ENCODE results near the gene ULBP3.
"Not testable (repeated sequence)": the region's sequence is repeated elsewhere in the genome, so short reads cannot be mapped to it uniquely, and the experiment has no call there.

Gene ULBP3

DNA sequence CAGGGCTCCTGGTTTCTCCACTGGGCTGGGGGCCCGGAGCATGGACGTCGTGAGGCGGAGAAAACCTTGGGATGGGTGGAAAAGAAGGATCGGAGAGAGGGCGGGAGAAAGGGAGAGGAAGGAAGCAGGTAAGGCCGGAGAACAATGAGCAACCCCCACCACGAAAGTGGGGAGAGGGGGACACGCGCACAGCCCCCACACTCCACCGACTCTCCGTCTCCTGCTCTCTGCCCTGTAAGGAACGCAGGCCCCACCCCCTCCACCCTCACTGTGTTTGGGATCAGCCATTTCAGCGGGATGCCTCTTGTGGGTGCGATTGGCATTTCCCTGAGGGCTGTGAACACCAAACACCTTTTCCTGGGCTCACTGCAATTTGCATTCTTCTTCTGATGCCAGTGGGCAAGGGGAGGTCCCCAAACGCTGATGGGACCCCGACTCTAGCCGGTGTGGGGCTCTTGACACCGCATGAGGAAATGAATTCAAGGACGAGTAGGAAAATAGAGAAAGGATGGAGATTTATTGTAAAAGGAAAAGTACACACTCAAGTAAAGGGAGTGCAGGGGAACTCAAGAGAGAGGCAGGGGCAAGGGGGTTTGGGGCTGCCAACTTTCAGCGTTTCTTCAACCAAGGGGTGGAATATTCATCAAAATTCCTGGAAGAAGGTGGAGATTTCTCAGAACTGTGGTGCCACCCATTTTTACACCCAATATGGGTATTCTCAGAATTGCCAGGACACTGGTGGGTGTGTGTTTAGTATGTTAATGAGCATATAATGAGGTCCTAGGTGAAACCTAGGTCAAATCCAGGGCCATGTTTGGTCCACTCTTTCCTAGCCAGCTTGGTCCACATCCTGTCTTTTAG is 30.5 kb downstream of the ULBP3 start:
- peak in 1 of 2 experiments; percentile 17 for DNase-seq

DNA sequence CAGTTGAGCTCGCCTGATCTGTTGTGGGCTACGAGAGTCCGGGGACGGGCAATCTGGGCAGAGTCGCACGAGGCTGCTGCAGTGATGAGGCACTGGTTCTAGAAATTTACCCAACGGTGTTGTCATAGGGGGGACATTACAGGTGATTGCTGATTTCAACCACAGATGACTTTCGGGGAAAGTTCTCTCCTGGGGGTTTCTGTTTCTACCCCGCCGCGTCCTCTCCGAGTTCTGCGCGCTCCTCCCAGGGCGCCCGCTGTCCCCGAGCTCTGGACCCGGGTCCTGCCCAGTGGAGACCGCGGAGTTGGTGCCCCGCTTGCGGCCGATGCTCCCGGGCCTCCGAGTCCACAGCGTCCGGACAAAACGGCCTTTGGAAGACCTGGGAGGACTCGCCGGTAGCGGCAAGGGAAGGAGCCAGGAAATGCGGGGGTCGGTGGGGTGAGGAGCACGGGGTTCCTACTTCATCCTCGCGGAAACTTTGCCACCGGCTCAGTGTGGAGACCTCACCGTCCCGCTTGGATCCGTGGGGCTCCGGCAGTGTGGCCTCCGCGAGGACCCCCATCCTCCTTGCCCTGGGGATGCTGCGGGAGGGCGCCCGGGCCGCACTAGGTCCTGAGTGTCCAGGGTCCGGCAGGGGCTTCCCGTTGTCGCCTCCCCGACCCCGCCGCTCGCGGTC is 31.3 kb downstream of the ULBP3 start:
- no peak for DNase-seq

DNA sequence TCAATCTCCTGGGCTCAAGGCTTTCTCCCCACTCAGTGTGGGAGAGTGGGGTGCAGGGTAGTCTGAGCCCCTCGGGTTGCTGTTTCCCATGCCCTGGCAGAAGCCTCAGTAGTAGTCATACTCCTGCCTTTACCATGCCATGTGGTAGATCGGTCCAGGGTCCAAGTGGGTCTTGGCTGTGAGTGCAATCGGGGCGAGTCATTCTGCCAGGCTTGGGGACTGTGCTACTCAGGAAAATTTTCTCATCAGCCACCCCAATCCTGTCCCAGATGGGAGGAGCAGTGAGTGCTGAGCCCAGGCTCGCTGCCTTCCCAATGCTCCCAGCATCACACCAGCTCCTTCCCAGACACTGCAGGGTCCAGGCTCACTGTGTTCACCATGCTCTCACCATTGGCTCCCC is 32.8 kb downstream of the ULBP3 start:
- no peak for DNase-seq

DNA sequence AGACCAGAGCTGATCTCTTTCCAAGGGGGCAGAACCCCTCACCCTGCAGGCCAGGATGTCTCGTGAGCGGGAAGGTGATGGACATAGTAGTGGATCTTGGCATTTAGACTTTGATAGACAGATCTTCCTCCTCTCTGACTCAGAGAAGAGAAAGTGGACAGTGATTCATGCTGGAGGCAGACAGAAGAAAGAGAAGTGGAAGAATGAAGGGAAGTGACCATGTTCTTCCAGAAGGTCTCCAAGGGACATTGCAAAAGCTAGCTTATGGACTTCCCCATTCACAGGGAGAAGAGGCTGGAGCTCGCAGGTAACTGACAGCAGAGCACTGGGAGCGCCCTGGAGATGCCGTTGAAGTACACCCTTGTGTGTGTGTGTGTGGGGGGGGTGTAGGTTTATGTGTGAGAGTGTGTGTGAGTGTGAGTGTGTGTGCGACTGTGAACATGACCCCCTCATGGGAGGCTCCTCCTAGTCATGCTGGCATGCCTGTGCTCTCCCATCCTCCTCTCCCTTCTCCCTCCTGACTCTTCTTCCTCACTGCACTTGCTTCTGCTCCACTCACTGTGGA is 35.6 kb downstream of the ULBP3 start:
- no peak for DNase-seq

DNA sequence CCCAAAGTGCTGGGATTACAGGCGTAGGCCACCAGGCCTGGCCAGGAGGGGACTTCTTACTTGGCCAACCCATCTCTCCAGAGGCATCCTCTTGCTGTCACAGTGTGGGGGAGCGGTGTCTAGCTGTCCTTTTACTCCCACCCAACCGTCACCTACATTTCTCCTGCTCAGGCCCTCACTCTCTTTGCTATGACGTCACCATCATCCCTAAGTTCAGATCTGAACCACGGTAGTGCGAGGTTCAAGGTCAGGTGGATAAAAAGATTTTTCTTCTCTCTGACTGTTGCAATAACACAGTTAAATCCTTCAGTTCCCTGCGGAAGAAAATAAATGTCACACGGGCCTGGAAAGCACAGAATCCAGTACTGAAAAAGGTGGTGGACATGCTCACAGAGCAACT is 36.3 kb downstream of the ULBP3 start:
- no peak for DNase-seq

DNA sequence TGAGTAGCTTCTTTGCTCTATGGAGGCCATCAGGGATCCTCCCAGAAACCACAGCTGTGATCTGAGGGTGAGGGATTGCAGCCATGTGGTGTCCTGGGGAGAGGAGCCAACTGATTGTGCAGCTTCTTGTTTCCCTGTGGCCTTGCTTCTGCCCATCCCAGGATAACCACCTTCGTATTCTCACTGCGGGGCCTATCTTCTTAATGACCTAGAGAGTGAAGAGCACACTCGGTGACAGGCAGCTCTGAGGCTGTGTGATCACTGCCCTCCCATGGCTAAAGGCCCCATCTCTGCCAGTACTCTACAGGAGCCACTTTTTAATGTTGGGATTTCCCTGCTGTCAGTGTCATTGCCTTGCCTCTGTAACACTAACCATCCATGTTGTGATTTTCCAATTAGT is 38.3 kb downstream of the ULBP3 start:
- DNase-seq, result no peak

DNA sequence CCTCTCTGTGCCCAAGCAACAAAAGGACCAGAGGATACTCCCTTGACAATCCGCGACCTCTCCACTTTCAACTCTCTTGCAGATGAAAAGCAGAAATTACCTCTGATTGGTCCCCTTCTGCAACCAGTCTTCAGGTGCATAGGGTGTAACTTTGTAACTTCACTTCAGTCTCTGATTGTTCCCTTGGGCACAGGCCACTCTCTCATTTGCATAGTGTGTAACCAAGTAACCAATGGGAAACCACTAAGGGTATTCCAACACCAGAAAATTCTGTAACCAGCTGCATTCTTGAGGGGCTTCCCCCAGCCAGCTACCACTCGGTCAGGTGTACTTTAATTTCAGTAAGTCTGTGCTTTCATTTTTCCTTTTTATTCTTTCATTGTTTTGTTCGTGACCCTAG is 39.2 kb downstream of the ULBP3 start:
- no peak for DNase-seq

DNA sequence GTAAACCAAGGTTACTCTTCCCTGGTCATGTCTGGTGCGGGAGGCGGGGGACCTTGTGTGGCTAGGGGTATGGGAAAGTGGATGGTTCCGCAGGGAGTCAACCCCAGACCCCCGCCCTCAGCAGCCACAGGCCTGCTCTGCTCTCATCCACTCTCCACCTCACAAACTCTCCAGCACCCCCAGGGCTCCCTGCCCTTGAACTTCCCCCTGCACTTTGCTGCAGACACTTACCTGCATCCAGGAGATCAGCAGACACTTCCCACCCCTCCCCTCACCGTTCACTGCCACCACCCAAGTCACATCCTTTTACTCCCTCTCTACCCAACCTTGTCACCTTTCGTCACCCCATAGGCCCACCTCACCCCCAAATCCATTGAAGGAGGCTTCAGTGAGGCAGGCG is 39.6 kb downstream of the ULBP3 start:
- no peak for DNase-seq

DNA sequence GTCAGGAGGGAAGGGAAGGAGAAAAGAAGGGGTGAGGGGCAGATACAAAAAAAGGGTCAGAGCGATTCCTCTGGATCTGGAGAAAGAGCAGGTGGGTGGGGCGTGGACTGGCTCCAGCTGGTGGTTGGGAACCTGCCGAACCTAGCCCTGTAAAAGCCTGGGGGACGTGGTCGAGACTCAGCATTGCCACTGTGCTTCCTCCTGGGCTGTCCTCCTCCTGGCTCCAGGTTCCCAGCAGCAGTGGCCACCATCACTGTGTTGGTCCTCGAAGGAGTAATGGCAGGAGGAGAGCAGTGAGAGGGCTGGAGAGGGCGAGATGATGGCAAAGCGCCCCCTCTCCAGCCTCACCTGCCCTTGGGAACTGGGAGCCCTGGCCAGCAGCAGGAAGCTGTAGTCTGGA is 40.1 kb downstream of the ULBP3 start:
- peak in 1 of 2 experiments; percentile 37 for DNase-seq

DNA sequence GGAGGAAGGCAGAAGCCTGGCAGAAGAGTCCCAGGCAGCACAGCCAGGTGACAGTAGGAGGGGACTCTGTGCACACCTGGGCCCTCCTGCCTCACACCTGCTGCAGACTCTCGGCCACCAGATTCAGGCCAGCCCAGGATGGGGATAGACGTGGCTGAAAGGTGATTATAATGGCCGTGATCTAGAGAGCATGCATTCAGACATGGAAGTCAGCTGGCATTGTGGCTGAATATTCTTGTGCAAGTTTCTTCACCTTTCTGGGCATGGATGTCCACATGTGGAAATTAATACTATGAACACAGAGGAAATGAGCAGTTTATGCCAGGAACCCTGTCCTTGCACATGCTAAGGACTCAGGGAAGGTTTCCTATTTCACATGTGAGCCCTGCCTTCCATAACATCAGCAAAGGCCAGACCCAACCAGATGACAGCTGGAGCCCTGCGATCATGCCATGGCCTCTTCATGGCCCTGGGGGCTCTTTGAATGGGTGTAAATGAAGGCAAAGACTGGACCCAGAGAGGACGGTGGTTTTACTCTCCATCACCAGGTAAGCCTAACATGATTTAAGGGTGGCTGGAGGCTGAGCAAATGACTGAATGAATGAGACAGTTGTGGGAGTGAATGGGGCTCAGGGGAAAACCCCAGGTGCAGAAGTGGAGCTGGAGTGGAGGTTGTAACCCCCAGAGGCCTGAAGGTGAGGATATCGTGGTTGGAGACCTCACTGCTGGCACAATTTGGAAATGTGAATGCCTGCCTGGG is 40.9 kb downstream of the ULBP3 start:
- no peak for DNase-seq

DNA sequence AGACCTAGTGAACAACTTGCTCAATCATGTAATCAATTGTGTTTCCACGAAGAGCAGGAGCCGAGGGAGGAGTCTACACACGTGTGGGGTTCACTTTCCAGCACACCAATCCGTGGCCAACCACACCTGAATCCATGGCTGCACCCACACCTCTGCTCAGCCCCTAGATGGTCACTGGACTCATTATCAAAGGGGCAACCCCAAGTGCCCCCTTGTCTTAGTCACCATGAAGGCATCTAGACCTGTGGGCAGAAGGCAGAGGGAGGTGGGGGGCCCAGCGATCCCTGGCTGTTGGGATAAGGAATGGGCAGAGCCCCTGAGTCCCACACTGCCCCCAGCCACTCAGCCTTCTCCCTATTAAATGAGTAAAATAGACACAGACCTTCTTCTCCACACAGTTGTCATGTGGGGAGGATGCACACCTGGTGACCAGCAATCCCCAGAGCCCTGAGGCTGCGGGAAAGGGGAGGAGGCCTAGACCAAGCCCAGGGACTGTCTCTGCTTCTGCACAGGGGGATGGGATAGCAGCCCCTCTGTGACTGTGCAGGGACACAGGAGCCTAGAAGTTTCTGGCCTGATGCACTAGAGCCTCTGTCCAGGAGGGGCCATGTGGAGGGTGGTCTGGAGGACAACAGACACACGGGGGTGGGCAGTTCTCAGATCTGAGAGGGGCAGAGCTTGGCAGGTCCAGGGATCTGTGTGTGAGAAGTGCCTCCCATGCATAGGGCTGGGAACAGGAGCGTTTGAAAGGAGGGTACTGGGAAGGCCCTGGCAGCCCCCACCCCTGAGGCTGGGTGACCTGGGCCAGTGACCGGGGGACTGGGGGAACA is 41.7 kb downstream of the ULBP3 start:
- no peak for DNase-seq

DNA sequence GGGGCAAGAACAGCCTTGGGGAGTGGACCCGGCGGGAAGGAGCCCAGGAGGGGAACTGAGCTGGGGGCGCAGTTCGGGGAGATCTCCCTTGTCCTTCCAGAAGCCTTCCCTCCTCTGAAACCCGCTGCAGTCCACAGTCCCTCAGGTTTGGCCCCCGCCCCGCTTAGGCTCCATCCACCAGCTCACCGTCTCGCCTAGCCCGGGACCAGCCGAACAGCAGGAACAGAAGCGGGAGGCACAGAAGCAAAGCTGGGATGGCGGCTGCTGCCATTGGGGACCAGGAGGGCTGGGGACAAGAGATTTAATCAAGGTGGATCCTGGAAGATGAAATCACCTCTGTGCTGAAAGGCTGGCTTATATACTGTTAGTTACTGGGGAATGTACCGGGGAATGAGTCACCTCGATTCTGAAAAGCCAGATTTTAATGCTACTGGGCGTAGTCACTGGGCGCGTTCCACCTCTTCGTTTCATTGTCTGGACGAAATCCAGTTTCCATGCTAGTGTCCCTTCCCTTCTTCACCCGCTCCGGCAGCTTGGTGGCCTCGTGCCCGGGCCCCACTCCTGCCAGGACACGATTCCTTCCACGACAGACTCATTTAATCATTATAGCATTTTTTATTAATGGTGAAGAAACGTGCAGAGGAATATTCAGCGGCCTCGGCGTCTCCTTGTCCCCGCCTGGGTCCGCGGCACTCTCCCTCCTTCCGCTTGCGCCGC is 43.6 kb downstream of the ULBP3 start, which contains the start of gene RAET1L:
TSS of gene RAET1L (minus strand) at position 332 of the 717 bp plus-strand sequence. CDS start at position 271, 61 bp downstream.
- no peak for DNase-seq

DNA sequence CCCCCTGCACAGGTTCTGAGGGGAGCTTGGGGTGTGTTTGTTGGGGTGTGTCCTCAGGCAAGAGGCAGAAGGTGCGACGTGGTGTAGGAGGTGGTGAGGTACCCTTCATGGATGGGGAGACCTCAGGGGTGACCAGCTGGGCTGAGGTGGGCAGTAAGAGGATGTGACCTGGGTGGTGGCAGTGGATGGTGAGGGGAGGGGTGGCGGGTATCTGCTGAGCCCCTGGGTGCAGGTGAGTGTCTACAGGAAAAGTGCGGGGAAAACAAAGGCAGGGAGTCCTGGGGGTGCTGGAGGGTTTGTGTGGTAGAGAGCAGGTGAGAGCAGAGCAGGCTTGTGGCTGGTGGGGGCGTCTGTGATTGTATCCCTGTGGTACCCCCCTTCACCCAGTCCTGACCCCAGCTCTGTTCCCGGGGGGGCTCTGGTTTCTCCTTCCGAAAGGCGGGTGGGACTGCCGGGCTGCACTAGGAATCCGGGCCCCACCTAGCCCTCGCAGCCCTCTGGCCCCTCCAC is 44.2 kb downstream of the ULBP3 start:
- DNase-seq, result no peak

DNA sequence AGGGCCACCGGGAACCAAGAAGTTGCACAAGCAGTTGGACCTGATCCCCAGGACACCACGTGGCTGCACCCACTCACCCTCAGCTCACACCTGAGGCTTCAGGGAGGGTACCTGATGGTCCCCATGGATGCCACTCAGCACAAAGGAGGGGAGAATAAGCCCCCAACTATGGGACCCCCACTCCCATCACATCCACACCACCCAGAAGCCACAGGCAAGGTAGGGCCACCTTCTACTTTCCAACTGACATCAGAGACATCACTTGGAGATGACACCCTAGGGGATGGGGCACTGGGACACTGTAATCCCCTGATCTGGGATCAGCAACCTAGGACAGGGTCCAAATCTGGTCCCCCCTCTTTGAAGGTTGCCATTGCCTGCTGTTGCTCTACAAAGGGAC is 44.9 kb downstream of the ULBP3 start:
- not testable (repeated sequence) for DNase-seq

DNA sequence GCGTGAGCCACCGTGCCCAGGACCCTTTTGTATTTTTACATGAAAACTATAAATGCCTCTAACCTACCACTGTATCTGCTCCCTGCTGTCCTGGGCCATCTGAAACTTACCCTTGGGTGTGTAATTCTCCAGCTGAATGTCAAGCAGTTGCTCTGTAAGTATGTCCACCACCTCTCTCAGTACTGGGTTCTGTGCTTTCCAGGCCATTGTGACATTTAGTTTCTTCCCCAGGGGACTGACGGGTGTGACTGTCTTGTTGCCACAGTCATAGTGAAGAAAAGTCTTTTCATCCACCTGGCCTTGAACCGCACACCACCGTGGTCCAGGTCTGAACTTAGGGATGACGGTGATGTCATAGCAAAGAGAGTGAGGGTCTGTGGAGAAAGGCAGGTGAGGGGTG is 47.1 kb downstream of the ULBP3 start:
- DNase-seq, result not testable (repeated sequence)

DNA sequence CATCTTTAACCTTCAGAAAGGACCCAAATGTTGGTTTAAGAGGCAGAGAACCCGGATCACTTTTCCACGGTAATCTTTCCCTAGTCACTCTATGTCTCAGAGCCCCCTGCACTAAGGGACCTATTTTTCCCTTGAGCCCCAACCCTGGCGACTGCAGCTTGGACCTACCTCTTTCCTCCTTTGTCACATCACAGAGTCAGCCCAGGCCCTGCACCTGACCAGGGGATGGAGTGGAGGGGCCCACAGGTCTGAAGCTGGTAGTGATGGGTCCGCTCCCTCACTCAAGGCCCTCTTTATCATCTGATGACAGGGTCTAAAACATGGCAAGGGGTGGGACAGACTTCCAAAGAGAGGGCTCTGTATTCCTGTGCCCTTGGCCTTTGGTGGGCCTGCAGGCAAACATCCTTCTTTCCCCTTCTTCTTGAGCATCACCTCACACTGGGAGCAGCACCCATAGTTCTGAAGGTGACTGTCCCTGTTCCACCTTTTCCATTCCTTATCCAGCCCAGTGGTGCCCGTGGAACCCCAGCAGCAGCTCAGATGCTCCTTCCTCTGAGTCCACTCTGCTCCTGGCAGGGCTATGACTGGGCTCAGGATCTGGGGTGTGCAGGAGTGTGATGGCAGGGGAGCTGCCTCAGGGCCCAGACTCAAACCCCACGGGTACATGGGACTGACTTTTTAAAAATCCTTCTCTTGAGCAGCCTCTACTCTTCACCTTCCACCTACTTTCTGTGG is 49.9 kb downstream of the ULBP3 start:
- no peak for DNase-seq

DNA sequence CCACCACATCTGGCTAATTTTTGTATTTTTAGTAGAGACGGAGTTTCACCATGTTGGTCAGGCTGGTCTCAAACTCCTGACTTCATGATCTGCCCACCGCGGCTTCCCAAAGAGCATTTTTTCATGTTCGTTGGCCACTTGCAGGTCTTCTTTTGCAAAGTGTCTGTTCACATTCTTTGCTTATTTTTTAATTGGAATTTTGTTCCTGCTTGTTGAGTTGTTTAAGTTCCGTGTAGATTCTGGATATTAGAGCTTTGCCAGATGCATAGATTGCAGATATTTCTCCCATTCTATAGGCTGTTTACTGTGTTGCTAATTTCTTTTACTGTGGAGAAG is 51.8 kb downstream of the ULBP3 start:
- not testable (repeated sequence) for DNase-seq

DNA sequence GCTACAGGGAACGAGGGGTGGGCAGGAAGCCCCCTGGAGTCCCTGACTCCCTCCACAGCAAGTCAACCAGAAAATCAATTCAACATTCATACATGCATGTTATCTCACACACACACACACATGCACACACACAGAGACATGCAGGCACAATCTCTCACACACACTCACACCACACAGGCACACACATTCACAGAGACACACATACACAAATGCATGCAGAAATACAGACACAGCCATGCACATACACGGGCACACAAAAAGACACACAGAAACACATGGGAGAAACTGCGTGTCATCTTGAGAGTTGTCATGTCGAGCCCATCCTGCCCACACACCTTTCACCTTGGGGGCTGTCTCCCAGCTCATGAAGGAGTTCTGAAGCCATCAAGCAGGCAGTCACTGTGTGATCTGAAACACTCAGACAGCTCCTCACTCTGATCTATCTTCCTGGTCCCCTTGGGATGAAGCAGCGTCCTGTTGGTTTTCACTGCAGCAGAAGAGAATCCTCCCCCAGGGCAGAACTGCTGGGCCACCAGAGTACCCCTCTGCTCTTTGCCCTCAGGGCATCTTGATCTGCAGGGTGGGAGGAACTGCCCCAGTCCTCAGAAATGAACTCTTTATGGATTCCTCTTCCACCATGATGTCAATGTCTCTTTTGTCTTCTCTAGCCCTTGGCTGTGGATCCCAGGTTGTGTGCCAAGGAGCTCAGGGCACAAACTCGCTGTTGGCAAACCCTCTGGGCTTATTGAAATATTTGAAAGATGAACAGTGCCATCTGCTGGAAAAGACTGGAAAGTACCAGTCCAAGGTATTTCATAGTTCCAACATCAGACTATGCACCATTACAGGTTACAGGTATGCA is 52.4 kb downstream of the ULBP3 start:
- peak; percentile 39 to 82 for DNase-seq

DNA sequence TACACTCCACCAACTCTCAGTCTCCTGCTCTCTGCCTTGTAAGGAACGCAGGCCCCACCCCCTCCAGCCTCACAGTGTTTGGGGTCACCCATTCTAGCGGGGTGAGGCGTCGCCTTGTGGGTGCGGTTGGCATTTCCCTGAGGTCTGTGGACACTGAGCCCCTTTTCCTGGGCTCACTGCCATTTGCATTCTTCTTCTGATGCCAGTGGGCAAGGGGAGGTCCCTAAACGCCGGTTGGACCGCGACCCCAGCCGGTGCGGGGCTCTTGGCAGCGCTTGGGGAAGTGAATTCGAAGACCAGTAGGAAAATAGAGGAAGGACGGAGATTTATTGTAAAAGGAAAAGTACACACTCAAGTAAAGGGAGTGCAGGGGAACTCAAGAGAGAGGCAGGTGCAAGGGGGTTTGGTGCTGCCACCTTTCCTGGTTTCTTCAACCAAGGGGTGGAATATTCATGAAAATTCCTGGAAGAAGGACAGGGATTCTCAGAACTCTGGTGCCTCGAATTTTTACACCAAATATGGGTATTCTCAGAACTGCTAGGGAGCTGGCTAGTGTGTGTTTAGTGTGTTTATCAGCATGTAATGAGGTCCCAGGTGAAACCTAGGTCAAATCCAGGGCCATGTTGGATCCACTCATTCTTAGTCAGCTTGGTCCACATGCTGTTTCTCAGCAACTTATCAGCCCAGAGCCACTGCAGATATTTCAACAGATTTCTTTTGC is 53.5 kb downstream of the ULBP3 start:
- DNase-seq, result peak in 1 of 2 experiments; percentile 23
